ENCODE data around the gene NDUFAF5. TPM values are rescaled to one million over a fixed set of nuclear protein-coding genes. Genes with fewer than 3 reads are reported as not detected.

NDUFAF5 gene
- polyA plus RNA-seq, 3 donors = 5.9 to 15.2 (median 7.8) TPM

DNA sequence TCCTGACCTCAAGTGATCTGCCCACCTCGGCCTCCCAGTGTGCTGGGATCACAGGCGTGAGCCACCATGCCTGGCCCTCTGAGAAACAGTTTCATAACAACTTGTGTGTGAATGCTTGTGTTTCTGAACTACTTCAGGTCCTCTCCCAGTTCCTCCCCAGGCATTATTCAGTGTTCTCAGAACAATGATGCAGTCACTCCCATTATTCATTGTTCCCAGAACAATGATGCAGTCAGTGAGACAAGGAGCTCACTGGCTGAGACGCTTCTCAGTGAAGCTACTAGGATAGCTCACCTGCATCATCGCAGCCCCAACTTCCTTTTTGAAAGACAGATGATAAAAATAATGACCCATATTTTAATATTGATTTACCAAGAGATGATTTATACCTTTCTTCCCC is 71.5 kb downstream of the NDUFAF5 start:
- H3K79me2 ChIP-seq (ENCODE audit: insufficient read depth, low read length) = no peaks in the 10 kb centered on the region
- peaks cover 0 to 3% of the 10 kb centered on the region in 2 donors for H3K36me3 Mint-ChIP-seq
- H3K4me3 Mint-ChIP-seq = no peak overlapping the region
- 80% methylated on average over 1 of the region's 4 CpGs for WGBS (ENCODE audit: insufficient coverage)
- TF ChIP-seq, protein P1, sequence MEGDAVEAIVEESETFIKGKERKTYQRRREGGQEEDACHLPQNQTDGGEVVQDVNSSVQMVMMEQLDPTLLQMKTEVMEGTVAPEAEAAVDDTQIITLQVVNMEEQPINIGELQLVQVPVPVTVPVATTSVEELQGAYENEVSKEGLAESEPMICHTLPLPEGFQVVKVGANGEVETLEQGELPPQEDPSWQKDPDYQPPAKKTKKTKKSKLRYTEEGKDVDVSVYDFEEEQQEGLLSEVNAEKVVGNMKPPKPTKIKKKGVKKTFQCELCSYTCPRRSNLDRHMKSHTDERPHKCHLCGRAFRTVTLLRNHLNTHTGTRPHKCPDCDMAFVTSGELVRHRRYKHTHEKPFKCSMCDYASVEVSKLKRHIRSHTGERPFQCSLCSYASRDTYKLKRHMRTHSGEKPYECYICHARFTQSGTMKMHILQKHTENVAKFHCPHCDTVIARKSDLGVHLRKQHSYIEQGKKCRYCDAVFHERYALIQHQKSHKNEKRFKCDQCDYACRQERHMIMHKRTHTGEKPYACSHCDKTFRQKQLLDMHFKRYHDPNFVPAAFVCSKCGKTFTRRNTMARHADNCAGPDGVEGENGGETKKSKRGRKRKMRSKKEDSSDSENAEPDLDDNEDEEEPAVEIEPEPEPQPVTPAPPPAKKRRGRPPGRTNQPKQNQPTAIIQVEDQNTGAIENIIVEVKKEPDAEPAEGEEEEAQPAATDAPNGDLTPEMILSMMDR (IDR thresholded peaks at IDR 0.05) = no peak
- peaks cover 0 to 4% (median 0%) of the 10 kb centered on the region in 7 donors for H3K9me3 Mint-ChIP-seq
- no peaks in the 10 kb centered on the region for H3K27me3 ChIP-seq (ENCODE audit: control insufficient read depth in 2 of 2, insufficient read depth in 2 of 2, low read length in 2 of 2)
- no peak overlapping the region for H3K27ac Mint-ChIP-seq
- H3K27me3 Mint-ChIP-seq (ENCODE audit: low read depth in 3 of 3) = peaks cover 0 to 6% (median 2%) of the 10 kb centered on the region in 3 donors
- intact Hi-C loops (cut with micrococcal nuclease) = no loop called here
- H3K4me1 ChIP-seq (ENCODE audit: control insufficient read depth in 1 of 2, insufficient read depth in 2 of 2, low read length in 2 of 2) = peaks cover 9% of the 10 kb centered on the region in 2 donors
- no peaks in the 10 kb centered on the region for H3K9me3 ChIP-seq (replicated peaks in 1 of 2; ENCODE audit: control insufficient read depth in 1 of 2, insufficient read depth in 1 of 2, low read length in 2 of 2)
- H4K20me1 ChIP-seq (ENCODE audit: insufficient read depth, low read length) = no peaks in the 10 kb centered on the region
- no peak overlapping the region for H3K4me2 ChIP-seq (replicated peaks; ENCODE audit: extremely low read depth, low read length, poor library complexity, severe bottlenecking)
- H2AFZ ChIP-seq (ENCODE audit: insufficient read depth, low read depth, low read length, poor library complexity, severe bottlenecking) = no peak overlapping the region
- H3K9ac ChIP-seq (ENCODE audit: insufficient read depth, low read length, poor library complexity, severe bottlenecking) = no peak overlapping the region
- no peak for DNase-seq
- H3K4me1 Mint-ChIP-seq = peaks cover 22% of the 10 kb centered on the region
- no peak overlapping the region for H3K27ac ChIP-seq (ENCODE audit: low read depth in 1 of 2, low read length in 2 of 2)
- no peak overlapping the region for H3K4me3 ChIP-seq (replicated peaks in 1 of 3; ENCODE audit: low read depth in 2 of 3, low read length in 3 of 3)
- H3K36me3 ChIP-seq (replicated peaks in 1 of 2; ENCODE audit: control insufficient read depth in 1 of 2, insufficient read depth in 2 of 2, low read length in 2 of 2) = no peaks in the 10 kb centered on the region

DNA sequence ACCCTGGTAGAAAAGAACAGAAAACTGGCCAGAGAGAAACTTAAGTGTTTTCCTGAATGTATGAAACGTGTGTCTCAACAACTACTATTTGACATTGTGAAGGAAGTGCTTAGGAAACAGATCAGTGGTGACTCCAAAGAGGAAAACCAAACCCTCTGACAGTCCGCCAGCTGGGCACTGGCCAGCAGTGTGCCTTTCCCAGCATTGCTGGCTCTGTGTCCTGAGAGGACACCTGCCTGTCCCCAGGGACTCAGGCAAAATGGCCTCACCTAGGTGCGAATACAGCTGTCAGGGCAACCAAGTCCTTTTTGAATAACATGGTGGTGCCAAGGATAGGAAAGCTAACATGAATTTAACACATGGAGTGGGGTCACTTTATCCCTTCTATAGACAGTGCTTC is 72.5 kb downstream of the NDUFAF5 start:
- peaks cover 0 to 4% (median 0%) of the 10 kb centered on the region in 7 donors for H3K9me3 Mint-ChIP-seq
- TF ChIP-seq, protein P1 (IDR thresholded peaks at IDR 0.05) = no peak
- H3K4me3 Mint-ChIP-seq = no peak overlapping the region
- peaks cover 2 to 3% of the 10 kb centered on the region in 2 donors for H3K36me3 Mint-ChIP-seq
- WGBS (ENCODE audit: insufficient coverage) = 0% methylated on average over 1 of the region's 3 CpGs
- Histone ChIP-seq H3K4me2 (replicated peaks; ENCODE audit: extremely low read depth, low read length, poor library complexity, severe bottlenecking) (no peak overlapping the region), H4K20me1 (ENCODE audit: insufficient read depth, low read length) (no peaks in the 10 kb centered on the region), H3K36me3 (replicated peaks in 1 of 2; ENCODE audit: control insufficient read depth in 1 of 2, insufficient read depth in 2 of 2, low read length in 2 of 2) (no peaks in the 10 kb centered on the region), H3K27me3 (ENCODE audit: control insufficient read depth in 2 of 2, insufficient read depth in 2 of 2, low read length in 2 of 2) (no peaks in the 10 kb centered on the region), H3K9me3 (replicated peaks in 1 of 2; ENCODE audit: control insufficient read depth in 1 of 2, insufficient read depth in 1 of 2, low read length in 2 of 2) (no peaks in the 10 kb centered on the region), H3K79me2 (ENCODE audit: insufficient read depth, low read length) (no peaks in the 10 kb centered on the region), H3K4me3 (replicated peaks in 1 of 3; ENCODE audit: low read depth in 2 of 3, low read length in 3 of 3) (no peak overlapping the region), H2AFZ (ENCODE audit: insufficient read depth, low read depth, low read length, poor library complexity, severe bottlenecking) (no peak overlapping the region), H3K4me1 (ENCODE audit: control insufficient read depth in 1 of 2, insufficient read depth in 2 of 2, low read length in 2 of 2) (peaks cover 9 to 13% of the 10 kb centered on the region in 2 donors), H3K9ac (ENCODE audit: insufficient read depth, low read length, poor library complexity, severe bottlenecking) (no peak overlapping the region), H3K27ac (ENCODE audit: low read depth in 1 of 2, low read length in 2 of 2) (no peak overlapping the region)
- peaks cover 0 to 6% (median 2%) of the 10 kb centered on the region in 3 donors for H3K27me3 Mint-ChIP-seq (ENCODE audit: low read depth in 3 of 3)
- peaks cover 23% of the 10 kb centered on the region for H3K4me1 Mint-ChIP-seq
- intact Hi-C loops (cut with micrococcal nuclease) = no loop called here
- no peak overlapping the region for H3K27ac Mint-ChIP-seq
- DNase-seq = no peak
